Stimulated activated CD4-positive, alpha-beta T cell treated with anti-CD3 and anti-CD28 coated beads, Interleukin-1b, Interleukin-23, amount 100 ng/mL, for 4 hours (primary cell): ENCODE measurements around the gene SPINK5.

Source experiments
- DNase-seq, 2 donors: peaks; one replicate each; pipeline ENCODE4 v3.0.0-alpha.2; 2020; ENCODE audit warnings: low read depth in 2 of 2

SPINK5 gene

GRCh38 chr5:148176480-148176879 is 112.7 kb downstream of the SPINK5 start:
- no peak for DNase-seq

GRCh38 chr5:148177207-148177606 is 113.4 kb downstream of the SPINK5 start:
- no peak for DNase-seq

- no peak for DNase-seq
Measured at GRCh38 chr5:148179234-148179824, 115.5 kb downstream of the SPINK5 start.

GRCh38 chr5:148186248-148187003 is 122.6 kb downstream of the SPINK5 start:
- no peak for DNase-seq
